Ishikawa (cell line): ENCODE results near the gene TJP1.

ENCODE experiments used
- RAD21 ChIP-seq: IDR thresholded peaks from 2 replicates; pipeline ENCODE4 v1.6.1; 2012; ENCODE audit warnings: low read depth
- YY1 ChIP-seq: IDR thresholded peaks from 2 replicates; pipeline ENCODE4 v1.6.1; 2012; ENCODE audit warnings: low read depth
- TF ChIP-seq, protein P1 (sequence below): IDR thresholded peaks from 2 replicates; pipeline ENCODE4 v1.6.1; 2012
- TF ChIP-seq, protein P2 (sequence below): IDR thresholded peaks from 2 replicates; pipeline ENCODE4 v1.6.1; 2012

DNA sequence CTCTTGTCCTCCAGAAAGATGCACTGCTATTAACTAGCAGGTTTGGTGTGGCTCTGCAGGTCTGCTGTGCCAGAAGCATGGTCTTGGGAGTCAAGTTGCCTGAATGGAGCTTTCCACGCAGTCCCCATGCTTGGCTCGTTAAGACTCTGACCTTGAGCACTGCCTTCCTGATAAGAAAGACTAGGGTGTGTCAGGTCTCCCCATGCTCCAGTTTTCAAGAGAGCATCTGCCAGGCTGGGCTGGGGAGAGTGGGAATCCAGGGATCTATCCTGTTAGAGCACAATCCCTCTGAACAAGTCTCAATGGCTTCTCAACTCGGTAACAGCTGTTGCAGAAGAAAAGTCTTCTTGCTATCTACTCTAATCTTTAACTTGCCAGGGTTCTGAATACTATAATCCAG, 98.2 kb downstream of the TJP1 start:
- TF ChIP-seq YY1 = no peak
- TF ChIP-seq, protein P1, sequence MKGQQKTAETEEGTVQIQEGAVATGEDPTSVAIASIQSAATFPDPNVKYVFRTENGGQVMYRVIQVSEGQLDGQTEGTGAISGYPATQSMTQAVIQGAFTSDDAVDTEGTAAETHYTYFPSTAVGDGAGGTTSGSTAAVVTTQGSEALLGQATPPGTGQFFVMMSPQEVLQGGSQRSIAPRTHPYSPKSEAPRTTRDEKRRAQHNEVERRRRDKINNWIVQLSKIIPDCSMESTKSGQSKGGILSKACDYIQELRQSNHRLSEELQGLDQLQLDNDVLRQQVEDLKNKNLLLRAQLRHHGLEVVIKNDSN = no peak
- TF ChIP-seq, protein P2, sequence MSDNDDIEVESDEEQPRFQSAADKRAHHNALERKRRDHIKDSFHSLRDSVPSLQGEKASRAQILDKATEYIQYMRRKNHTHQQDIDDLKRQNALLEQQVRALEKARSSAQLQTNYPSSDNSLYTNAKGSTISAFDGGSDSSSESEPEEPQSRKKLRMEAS = no peak
- no peak for TF ChIP-seq RAD21
